Heart right ventricle (tissue), 16 donors: Measurements from ENCODE around the gene MATR3. TPM values are rescaled to one million over a fixed set of nuclear protein-coding genes. Genes with fewer than 3 reads are reported as not detected.

Experiments
- ATAC-seq, 8 donors: fragments of 200-7000 bp; cut with Tn5 transposase; one replicate each; pipeline ENCODE4 v1.9.1; 2020; ENCODE audit warnings: mild to moderate bottlenecking in 8 of 8, moderate library complexity in 8 of 8, moderate number of reproducible peaks in 1 of 8
- DNase-seq, 2 donors: peaks; one replicate each; pipeline ENCODE4 v3.0.0-alpha.2; 2020
- H3K27ac ChIP-seq, 10 donors: fragments of 200-600 bp; sonication (generic) in 2 of 10; one replicate each; pipeline versions ENCODE4 v1.5.0 to v1.8.0; 2020 to 2022; ENCODE audit warnings: mild to moderate bottlenecking in 3 of 10
- H3K27me3 ChIP-seq, 7 donors: fragments of 200-600 bp; one replicate each; pipeline ENCODE4 v1.8.0; 2021 to 2022; ENCODE audit warnings: mild to moderate bottlenecking in 2 of 7
- H3K36me3 ChIP-seq, 9 donors: fragments of 200-600 bp; sonication (generic) in 1 of 9; one replicate each; pipeline versions ENCODE4 v1.5.0 to v1.8.0; 2020 to 2022; ENCODE audit warnings: mild to moderate bottlenecking in 2 of 9
- H3K4me1 ChIP-seq, 9 donors: fragments of 200-600 bp; sonication (generic) in 1 of 9; one replicate each; pipeline versions ENCODE4 v1.5.0 to v1.8.0; 2020 to 2022; ENCODE audit warnings: mild to moderate bottlenecking in 4 of 9
- H3K4me3 ChIP-seq, 10 donors: fragments of 200-600 bp; sonication (generic) in 2 of 10; one replicate each; pipeline versions ENCODE4 v1.5.0 to v1.8.0; 2020 to 2022; ENCODE audit warnings: mild to moderate bottlenecking in 7 of 10, moderate library complexity in 2 of 10
- H3K9me3 ChIP-seq, 11 donors: fragments of 200-600 bp in 10 of 11; sonication (generic) in 2 of 11; one replicate each; pipeline versions ENCODE4 v1.5.0 to v1.8.0; 2013 to 2022; ENCODE audit warnings: mild to moderate bottlenecking in 2 of 11, control low read depth in 1 of 11, moderate library complexity in 1 of 11
- CTCF ChIP-seq, 9 donors: fragments of 200-600 bp; sonication (generic) in 2 of 9; IDR thresholded peaks; one replicate each; pipeline versions ENCODE4 v1.5.0 to v1.8.0; 2021 to 2022; ENCODE audit warnings: antibody characterized with exemption in 9 of 9, mild to moderate bottlenecking in 5 of 9, moderate library complexity in 1 of 9
- WGBS, 2 donors: extraction: QIAGEN DNeasy Blood & Tissue Kit; methylation state at CpG; one replicate each; pipeline ENCODE4 v1.1.7; 2013; ENCODE audit warnings: inconsistent platforms in 1 of 2; 5-methylcytosine and 5-hydroxymethylcytosine counted together
- intact Hi-C, 10 donors: fragments of 100-400 bp; cut with DNase I; formaldehyde crosslinking; loops; one replicate each; pipeline versions ENCODE4 v1.11.1 to v1.14.2; 2022
- polyA plus RNA-seq, 2 donors: library from polyadenylated mRNA; stranded (reverse); fragments of 200-250 nt; gene quantifications; one replicate each; pipeline ENCODE4 v1.2.3, GENCODE V29; 2013
- total RNA-seq, 10 donors: library from RNA; stranded (reverse); fragmentation: NEBNext Ultra II Directional in 3 of 10; extraction: Animal tissue kit (Norgen Biotek cat#: 25700) in 3 of 10; gene quantifications; one replicate each; pipeline versions ENCODE4 v1.2.1 to v1.2.4, GENCODE V29; 2021 to 2023
- donor health status: Arrhythmogenic right ventricular cardiomyopathy.
- donor health status: ischemic (EF 13 %, LVEDD 7.1; RV severe dilation, severe dysfunction).
- donor health status: healthy with polysubstance abuse.
- donor health status: DM: no; HTN: yes; CAD: no.
- donor health status: DM: no; HTN: no; CAD: no.
- donor health status: ischemic (EF 25% LVEDD 6.9; RV normal size, moderate dysfunction).
- donor health status: ischemic (EF 25% LVEDD 5.7; RV mildly dilated, moderate dysfunction).
- donor health status: healthy.
- donor health status: DM: yes; HTN: yes; CAD: no.
- donor health status: Ischemic cardiomyopathy.
- donor health status: ischemic (EF 35%, LVEDD 5.7; RV mildly dilated, moderate dysfunction).
- donor health status: nonischemic (EF 11% LVEDD 7.7; RV severe dilation, severe dysfunction).
- donor health status: DM: yes; HTN: yes; CAD: no.
- donor health status: PGD.
- donor health status: ischemic (EF 29% LVEDD 5.4; RV normal size, mild dysfunction).
- donor health status: nonischemic (EF 23%, LVEDD 6.1; RV moderate dilation, normal function).

The MATR3 gene
- total and polyA plus RNA-seq, 12 donors: 86.8 to 209 (median 167) TPM

GRCh38 chr5:139341689-139342422, 48.3 kb downstream of the MATR3 start, which contains the start of gene PAIP2:
Gene PAIP2, plus strand, starts transcription at chr5:139341854. Its CDS starts 21,931 bp downstream, at chr5:139363785.
- TF ChIP-seq CTCF (IDR thresholded peaks at IDR 0.05): peak; percentile 43 to 93 (median 76)
- ATAC-seq: peak; percentile 97 to 99 (median 98)
- peaks cover 0 to 40% (median 31%) of the 10 kb centered on the region in 9 donors for H3K4me1 ChIP-seq
- H3K27ac ChIP-seq: peak within 1 kb of the TSS; percentile 92 to 99 (median 98)
- 0% methylated on average over 62 to 66 of the region's 66 CpGs for WGBS, 2 donors
- peak; percentile 98 for DNase-seq
- peaks cover 0 to 15% (median 0%) of the 10 kb centered on the region in 9 donors for H3K36me3 ChIP-seq
- no peaks in the 10 kb centered on the region for H3K27me3 ChIP-seq
- H3K4me3 ChIP-seq: peak within 1 kb of the TSS; percentile 69 to 97 (median 84)
- intact Hi-C loops: loop anchor here in 6 of 10 donors (5.0 kb wide), 3 partner anchors 45 to 50 kb away; partner anchors contain the start of gene MATR3 (in 4 of the 6)
- H3K9me3 ChIP-seq: no peaks in the 10 kb centered on the region

GRCh38 chr5:139342423-139342723, 48.8 kb downstream of the MATR3 start:
- DNase-seq (no peak), ATAC-seq (no peak)
- WGBS, 2 donors: 0% methylated on average over 16 of the region's 16 CpGs
- H3K4me3 ChIP-seq: peak overlapping the region; percentile 69 to 97 (median 84)
- intact Hi-C loops: loop anchor here in 6 of 10 donors (5.0 kb wide), 3 partner anchors 45 to 50 kb away; partner anchors contain the start of gene MATR3 (in 4 of the 6)
- H3K9me3 ChIP-seq: no peaks in the 10 kb centered on the region
- peaks cover 0 to 15% (median 0%) of the 10 kb centered on the region in 9 donors for H3K36me3 ChIP-seq
- H3K27ac ChIP-seq: peak overlapping the region; percentile 92 to 99 (median 98)
- peaks cover 0 to 41% (median 32%) of the 10 kb centered on the region in 9 donors for H3K4me1 ChIP-seq
- H3K27me3 ChIP-seq: no peaks in the 10 kb centered on the region
- no peak for TF ChIP-seq CTCF (IDR thresholded peaks at IDR 0.05)

- peak overlapping the region in 7 of 10 donors; percentile 69 to 96 (median 85) for H3K4me3 ChIP-seq
These were observed 49.9 kb downstream of the MATR3 start for GRCh38 chr5:139343476-139343875.

More at GRCh38 chr5:139343476-139343875, 49.9 kb downstream of the MATR3 start:
- ATAC-seq (no peak), DNase-seq (no peak)
- Histone ChIP-seq H3K4me1 (peaks cover 0 to 51% (median 32%) of the 10 kb centered on the region in 9 donors), H3K36me3 (peaks cover 0 to 16% (median 0%) of the 10 kb centered on the region in 9 donors), H3K27ac (peak overlapping the region in 1 of 10 donors; percentile 93), H3K9me3 (no peaks in the 10 kb centered on the region), H3K27me3 (no peaks in the 10 kb centered on the region)
- intact Hi-C loops: loop anchor here in 6 of 10 donors (5.0 kb wide), 3 partner anchors 46 to 51 kb away; partner anchors contain the start of gene MATR3 (in 4 of the 6)
- no peak for TF ChIP-seq CTCF (IDR thresholded peaks at IDR 0.05)
- WGBS, 2 donors: 80 to 86% methylated on average over 9 of the region's 9 CpGs
